ENCODE measurements around the gene GABRR1.
"Not testable (repeated sequence)": the region's sequence is repeated elsewhere in the genome, so short reads cannot be mapped to it uniquely, and the experiment has no call there.

GABRR1 gene

DNA sequence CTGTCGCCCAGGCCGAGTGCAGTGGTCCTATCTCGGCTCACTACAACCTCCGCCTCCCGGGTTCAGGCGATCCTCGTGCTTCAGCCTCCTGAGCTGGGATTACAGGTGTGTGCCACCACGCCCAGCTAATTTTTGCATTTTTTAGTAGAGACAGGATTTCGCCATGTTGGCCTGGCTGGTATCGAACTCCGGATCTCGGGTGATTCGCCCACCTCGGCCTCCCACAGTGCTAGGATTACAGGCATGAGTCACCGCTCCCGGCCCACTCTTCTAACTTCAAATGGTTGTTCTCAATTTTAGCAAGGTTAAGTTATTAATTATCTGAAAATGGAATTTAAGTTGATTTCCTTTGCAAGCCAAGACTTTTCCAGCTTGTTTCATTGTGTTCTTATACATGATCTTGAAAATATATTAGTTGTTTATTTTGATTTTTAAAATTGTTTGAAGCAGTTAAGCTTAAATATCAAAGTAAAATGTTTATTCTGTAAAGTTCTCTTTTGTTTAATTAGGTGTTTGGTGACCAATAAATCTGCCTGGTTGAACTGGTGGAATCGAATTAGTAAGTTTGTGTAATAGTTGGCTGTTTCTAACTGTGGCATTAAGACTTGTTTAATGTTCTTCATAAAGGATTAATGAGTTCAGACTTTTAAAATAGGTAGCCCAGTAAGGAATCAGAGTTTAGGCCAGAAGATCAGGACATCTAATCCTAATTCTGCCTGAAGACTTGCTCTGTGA lies 69.0 kb downstream of the GABRR1 start:
- peak; percentile 17 for DNase-seq

DNA sequence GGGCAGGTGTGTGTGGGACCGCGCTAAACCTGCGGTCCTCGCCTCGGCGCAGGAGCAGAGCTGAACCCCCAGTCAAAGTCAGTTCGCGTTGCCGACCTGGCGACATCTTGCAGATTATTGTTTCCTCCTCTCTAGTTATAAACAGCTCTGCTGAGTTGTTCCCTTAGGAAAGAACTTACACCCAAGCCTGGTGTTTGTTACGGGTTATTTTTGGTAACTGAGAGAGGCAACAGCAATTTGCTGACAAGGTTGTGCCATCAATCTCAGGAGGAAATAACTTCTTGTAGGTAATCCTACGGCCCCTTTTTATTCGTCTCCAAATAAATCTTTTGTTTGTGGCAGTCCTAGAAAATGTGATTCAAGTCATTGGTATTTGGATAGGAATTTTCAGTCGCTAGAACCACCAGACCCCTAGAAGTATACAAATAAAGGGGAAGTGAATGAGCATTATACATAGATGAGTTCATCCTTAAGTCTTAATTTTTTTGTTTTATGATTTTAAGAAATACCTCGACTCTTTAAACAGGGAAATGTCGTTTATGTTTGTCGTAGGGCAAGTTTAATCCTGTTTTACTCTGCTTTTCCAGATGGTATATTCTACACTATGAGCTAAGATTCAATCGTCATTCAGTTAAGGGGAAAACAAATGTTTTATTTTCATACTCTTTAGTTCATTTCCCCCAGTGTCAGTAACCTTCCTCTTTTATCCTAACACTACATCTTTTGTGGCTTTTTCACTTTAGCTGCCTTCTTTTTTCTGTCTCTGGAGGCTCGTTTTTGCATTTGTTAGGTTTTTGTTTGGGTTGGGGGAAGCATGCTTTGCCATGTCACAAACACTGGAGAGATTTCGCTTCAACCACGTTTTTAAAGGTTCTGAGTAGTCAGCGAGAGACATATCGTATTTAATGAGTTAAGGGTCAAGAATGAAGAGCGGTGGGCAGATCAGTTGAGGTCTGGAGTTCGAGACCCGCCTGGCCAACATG lies 70.1 kb downstream of the GABRR1 start:
- peak; percentile 65 for DNase-seq

DNA sequence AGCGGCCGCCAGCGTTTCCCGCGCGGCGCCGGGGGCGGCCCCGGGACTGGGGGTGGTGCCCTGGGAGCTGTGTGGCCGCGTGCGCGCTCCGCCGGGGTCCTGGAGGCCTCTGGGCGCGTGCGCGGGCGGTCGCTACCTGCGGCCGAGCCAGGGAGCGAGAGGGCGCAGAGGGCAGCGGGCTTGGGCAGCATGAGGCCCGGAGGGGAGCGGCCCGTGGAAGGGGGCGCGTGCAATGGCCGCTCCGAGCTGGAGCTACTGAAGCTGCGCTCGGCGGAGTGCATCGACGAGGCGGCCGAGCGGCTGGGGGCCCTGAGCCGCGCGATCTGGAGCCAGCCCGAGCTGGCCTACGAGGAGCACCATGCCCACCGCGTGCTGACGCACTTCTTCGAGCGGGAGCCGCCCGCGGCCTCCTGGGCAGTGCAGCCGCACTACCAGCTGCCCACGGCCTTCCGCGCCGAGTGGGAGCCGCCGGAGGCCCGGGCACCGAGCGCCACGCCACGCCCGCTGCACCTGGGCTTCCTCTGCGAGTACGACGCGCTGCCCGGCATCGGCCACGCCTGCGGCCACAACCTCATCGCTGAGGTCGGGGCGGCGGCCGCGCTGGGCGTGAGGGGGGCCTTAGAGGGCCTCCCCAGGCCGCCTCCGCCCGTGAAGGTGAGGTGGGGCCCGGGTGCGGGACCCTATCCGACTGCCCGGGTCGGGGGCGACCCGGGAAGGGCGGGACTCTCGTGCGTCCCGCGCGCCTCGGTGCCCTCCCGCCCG lies 71.0 kb downstream of the GABRR1 start, which contains the start of gene PM20D2:
Gene PM20D2 (plus strand): TSS at position 100 of the 762 bp plus-strand sequence. CDS start 90 bp downstream, at position 190.
- DNase-seq = peak; percentile 16

DNA sequence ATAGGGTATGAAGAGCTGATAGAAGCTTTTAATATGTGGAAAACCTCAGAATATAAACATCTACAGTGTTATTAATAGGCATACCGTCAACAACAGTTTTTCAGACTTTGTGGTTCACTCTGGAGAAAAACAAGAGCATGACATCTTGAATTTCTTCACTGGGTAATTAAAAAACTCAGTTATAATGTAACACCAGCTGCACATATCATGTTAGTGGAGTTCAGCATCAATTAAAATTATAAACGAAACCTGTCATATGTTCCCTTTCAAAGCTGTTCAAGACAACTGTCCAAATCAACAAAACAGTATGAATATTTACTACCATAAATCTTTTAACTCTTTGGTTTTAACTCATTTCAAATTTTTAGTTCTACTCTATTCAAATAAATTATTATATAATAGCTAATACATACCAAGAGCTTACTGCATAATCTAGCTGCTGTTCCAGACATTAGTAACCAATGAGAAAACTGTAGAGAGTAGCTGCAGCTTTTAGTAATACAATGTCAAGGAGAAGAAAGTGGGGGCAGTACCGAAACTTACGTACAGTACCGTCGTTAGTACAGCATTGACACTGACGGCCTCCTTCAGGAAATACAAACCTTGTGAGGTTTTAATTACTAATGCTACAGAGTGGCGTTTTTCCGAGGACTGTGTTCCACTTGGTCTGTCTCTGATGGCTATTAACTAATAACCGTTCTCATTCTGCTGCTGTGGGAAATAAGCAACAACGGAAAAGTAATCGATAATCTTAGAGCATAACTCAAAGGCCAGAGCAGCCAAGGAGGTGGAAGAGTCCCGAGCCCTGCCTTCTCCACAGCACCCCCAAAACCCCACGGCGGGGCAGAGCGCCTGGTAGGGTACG lies 71.8 kb downstream of the GABRR1 start:
- DNase-seq = peak; percentile 20

DNA sequence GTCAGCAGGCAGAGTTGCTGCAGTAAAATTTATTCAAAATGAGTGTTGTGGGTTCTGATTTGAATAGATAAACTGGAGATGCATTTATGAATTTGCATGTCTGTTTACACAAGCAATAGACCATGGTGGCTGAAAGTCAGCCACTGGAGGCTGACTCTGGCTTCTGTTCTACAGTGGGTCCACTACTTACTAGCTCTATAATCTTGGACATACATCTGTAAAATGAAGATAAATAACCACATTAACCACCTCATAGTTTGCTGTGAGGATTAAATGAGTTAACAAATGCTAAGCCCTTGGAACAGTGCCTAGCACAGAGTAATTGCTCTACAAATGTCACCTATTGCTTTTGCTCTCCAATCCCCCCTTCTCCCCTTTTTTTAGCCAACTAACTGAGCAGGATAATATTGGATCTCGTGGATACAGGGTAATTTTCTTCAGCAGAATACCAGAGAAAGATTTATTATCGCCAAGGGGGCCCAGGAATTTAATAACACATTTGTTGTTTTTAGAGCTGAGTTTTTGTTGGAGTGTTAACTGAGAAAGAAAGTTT lies 72.7 kb downstream of the GABRR1 start:
- DNase-seq = peak; percentile 40

DNA sequence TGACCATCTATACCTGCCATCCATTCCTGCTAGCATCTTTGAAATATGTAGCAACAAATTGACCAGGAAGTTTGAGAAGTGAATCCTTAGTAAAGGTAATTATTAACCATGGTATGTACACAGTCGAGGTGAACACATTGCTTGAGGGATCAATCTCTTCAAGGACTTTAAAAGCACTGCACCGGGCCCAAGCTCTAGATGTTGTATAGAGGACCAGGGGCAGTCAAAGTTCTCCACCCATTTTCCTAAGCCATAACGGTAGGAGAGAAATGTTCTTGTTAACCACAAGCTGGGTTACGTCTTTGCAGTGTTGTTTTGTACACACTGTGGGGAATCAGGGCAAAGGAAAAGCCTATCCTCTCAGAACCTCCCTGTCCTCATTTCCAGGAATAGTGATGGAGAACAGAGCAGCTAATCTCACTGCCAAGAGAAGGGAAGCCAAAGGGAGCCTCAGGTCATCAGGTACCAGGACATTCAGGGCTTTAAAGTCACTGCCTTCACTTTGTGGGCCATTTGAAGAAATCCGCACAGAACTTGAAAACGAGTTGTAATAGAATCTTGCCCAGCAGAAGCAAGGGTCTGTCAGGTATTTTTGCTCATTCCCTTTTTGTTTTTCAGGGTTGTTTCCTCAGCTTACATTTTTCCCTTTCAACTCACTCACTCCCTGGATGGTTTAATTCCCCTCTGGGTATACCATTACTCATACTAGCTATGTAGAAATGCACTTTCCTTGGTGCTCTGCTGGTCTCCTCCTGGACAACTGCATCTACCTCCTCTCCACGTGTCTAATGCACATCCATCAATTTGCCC lies 76.6 kb downstream of the GABRR1 start:
- DNase-seq = peak; percentile 50

GRCh38 chr6:89139509-89140346 lies 77.4 kb downstream of the GABRR1 start:
- DNase-seq = peak; percentile 22

- DNase-seq = no peak
Observed at GRCh38 chr6:89138173-89138572, 79.0 kb downstream of the GABRR1 start.

GRCh38 chr6:89134723-89135122 lies 82.4 kb downstream of the GABRR1 start:
- no peak for DNase-seq

DNA sequence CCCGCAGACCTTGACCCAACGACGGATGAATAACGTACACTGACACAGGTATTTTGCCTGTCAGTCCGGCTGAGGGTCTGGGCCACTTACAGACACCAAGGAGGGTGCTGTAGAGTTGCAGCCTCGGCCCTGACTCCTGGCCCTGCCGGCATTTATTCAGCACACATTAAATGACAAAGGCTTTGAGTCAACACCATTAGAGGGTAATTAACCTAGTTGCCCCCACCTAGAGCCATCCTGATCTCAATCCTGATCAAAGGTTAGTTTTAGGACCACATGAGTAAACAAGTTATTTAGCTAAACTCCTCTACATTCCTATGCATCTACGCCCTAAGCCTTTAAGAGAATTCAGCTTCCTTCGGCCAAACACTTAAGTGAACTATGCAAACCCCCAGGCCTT lies 83.2 kb downstream of the GABRR1 start:
- no peak for DNase-seq

- no peak for DNase-seq
Observed at GRCh38 chr6:89132057-89132456, 85.1 kb downstream of the GABRR1 start.

GRCh38 chr6:89131599-89131998 lies 85.6 kb downstream of the GABRR1 start:
- DNase-seq = no peak

- not testable (repeated sequence) for DNase-seq
Observed at GRCh38 chr6:89128256-89128671, 88.9 kb downstream of the GABRR1 start.

Data from fibroblast of upper back skin (primary cell).